AG09309 (cell line): ENCODE data around the gene PRPS1L1.

Source experiments
- DNase-seq: peaks from one replicate; pipeline ENCODE4 v3.0.0-alpha.2; 2010; ENCODE audit warnings: low read depth
- H3K4me3 ChIP-seq: 2 replicates; pipeline ENCODE4 v1.5.1; 2011; ENCODE audit warnings: mild to moderate bottlenecking, low read depth, low read length, moderate library complexity; ENCODE audit not compliant: control insufficient read depth
- CTCF ChIP-seq: IDR thresholded peaks from 2 replicates; pipeline ENCODE4 v1.5.1; 2011; ENCODE audit warnings: mild to moderate bottlenecking, low read depth, low read length, inconsistent platforms; ENCODE audit not compliant: insufficient read depth, control insufficient read depth; ENCODE audit errors: missing control alignments

PRPS1L1 gene

GRCh38 chr7:17996442-17997223 lies 31.0 kb downstream of the PRPS1L1 start:
- no peak overlapping the region for H3K4me3 ChIP-seq
- TF ChIP-seq CTCF: no peak
- no peak for DNase-seq

DNA sequence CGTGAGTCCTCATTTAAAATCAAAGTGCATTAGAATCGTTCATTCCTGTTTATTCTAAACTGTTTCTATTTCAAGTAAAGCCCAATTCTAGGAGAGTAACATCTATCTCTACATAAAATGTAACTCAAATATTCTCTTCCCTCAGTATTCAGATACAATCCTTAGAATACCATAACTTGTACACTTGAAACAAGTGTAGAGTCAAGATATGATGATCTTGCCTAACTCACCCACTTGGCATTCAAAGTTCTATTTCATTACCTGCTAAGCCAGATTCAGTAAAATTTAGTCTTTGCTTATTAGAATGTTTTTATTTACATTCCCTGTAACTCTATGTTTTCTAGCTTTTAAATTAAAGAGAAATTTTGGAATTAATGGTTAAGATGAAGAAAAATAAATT lies 31.6 kb downstream of the PRPS1L1 start:
- TF ChIP-seq CTCF: no peak
- DNase-seq: no peak
- no peak overlapping the region for H3K4me3 ChIP-seq

- no peak for DNase-seq
- no peak overlapping the region for H3K4me3 ChIP-seq
- TF ChIP-seq CTCF: no peak
These were observed 33.4 kb downstream of the PRPS1L1 start for GRCh38 chr7:17994079-17994850.

DNA sequence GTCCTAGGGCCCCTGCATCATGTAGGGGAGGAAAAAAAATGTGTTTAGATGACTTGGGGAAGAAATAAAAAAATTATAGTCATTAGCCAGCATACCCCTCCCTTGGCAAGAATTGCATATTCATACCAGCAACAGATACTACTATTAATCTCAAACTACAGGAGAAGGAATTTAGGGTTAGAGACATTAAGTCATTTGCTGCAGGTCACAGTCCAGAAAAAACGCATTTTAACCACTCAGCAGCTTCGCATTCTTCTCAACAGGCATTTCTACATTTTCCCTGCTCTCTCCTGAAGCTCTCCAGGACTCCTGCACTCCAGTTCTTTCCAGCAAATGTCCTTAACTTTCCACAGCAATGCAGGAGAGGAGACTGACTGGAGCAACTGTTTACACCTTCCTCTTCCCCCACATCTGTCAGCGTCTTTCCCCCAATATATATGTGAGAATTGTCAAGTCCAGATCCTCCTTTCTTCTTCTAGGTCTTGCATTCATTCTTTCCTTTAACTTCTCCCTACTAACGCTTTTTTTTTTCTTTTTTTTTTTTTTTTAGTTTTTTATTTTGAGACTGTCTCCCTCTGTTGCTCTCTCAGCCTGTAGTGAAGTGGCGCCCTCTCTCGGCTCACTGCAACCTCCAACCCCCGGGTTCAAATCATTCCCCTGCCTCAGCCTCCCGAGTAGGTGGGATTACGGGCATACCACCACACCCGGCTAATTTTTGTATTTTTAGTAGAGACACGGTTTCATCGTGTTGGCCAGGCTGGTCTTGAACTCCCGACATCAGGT lies 35.6 kb downstream of the PRPS1L1 start:
- no peak overlapping the region for H3K4me3 ChIP-seq
- TF ChIP-seq CTCF: peak; percentile 39
- DNase-seq: no peak

- no peak for DNase-seq
- no peak for TF ChIP-seq CTCF
These were observed 36.9 kb downstream of the PRPS1L1 start for GRCh38 chr7:17990761-17991160.

GRCh38 chr7:17989546-17989945 lies 38.1 kb downstream of the PRPS1L1 start:
- no peak for TF ChIP-seq CTCF
- no peak for DNase-seq
- no peak overlapping the region for H3K4me3 ChIP-seq

More at GRCh38 chr7:17990761-17991160, 36.9 kb downstream of the PRPS1L1 start:
- no peak overlapping the region for H3K4me3 ChIP-seq
